ENCODE data around the gene IFITM10.
A peak's percentile ranks its signal among the peaks of the same experiment; 100 is the strongest.

The IFITM10 gene

DNA sequence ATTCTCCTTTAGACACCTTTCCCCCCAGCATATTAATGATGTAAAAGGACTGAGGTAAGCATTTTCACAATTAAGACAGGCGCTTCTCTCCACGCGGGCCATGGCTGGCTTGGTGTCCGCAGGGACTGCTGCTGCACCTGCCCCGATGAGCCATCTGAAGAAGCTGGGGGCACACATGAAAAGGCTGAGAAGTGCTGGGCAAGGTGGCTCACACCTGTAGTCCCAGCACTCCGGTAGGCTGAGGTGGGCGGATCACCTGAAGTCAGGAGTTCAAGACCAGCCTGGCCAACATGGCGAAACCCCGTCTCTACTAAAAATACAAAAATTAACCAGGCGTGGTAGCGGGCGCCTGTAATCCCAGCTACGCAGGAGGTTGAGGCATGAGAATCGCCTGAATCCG, 32.1 kb downstream of the IFITM10 start:
- TF ChIP-seq JUND (IDR thresholded peaks at IDR 0.05; ENCODE audit: low read depth) = no peak
- no peak for DNase-seq (ENCODE audit: low read depth in 1 of 2, low spot score in 1 of 2)
- in situ Hi-C loops (cut with HindIII; ENCODE audit: low pct_unique_long_range_greater_than_20kb, low sequenced_read_pairs) = no loop called here

DNA sequence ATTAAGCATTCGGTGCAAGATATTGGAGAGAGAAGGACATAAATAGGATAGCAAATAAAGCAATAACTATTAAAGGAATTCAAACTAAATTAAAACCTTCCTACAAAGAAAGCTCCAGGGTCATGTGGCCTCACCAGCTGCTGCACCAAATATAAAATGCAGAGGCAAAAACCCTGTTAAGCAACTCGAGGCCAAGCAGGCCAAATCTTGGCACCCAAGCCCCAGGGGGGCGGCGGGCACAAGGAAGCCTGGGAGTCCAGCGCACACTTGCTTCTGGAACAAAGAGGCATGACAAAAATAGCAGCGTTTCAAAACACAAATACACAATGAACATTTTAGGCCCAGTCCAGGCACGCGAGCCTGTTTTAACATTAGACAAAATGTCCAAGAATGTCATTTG, 32.6 kb downstream of the IFITM10 start:
- no peak for TF ChIP-seq JUND (IDR thresholded peaks at IDR 0.05; ENCODE audit: low read depth)
- in situ Hi-C loops (cut with HindIII; ENCODE audit: low pct_unique_long_range_greater_than_20kb, low sequenced_read_pairs) = no loop called here
- DNase-seq (ENCODE audit: low read depth in 1 of 2, low spot score in 1 of 2) = no peak

- DNase-seq (ENCODE audit: low read depth in 1 of 2, low spot score in 1 of 2) = no peak
- TF ChIP-seq JUND (IDR thresholded peaks at IDR 0.05; ENCODE audit: low read depth) = no peak
- in situ Hi-C loops (cut with HindIII; ENCODE audit: low pct_unique_long_range_greater_than_20kb, low sequenced_read_pairs) = no loop called here
These were observed 35.2 kb downstream of the IFITM10 start for GRCh38 chr11:1714908-1715885.

DNA sequence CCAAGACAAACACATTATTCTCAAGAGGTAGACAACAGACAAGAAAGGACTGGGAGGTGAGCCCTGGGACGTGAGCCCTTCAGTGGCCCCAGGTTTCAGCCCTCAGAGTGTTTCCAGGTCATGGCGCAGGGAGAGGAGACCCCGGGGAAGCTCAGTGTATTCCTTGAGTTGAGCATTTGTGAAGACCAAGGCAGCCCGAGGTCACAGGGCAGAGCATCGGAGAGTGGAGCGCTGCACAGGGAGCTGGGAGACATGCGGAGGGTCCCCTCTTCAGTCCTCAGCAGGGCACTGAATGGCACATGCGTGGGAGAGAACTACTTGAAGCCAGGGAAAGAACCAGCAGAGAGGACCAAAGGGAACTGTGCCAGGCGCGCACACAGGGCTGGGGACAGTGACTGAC, 41.7 kb downstream of the IFITM10 start:
- in situ Hi-C loops (cut with HindIII; ENCODE audit: low pct_unique_long_range_greater_than_20kb, low sequenced_read_pairs) = no loop called here
- DNase-seq (ENCODE audit: low read depth in 1 of 2, low spot score in 1 of 2) = no peak
- no peak for TF ChIP-seq JUND (IDR thresholded peaks at IDR 0.05; ENCODE audit: low read depth)

DNA sequence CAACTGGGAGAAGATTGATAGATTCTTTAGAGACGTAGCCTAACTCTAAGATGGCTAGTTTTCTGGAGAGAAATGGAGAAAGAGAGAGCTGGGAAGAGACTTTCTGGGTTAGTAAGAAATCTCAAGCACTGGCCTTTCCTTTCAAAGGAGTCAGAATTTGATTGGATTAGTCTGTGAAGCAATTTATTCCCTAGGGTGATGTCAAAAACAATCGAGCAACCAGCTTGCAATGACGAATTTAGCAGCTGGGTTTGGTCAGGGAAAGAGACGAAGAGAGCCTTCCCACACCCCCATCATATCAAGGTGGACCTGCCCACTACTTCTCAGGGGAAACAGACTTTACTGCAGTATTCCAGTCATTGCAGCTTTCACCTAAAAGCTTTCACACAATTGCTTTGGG, 42.6 kb downstream of the IFITM10 start:
- no peak for DNase-seq (ENCODE audit: low read depth in 1 of 2, low spot score in 1 of 2)
- in situ Hi-C loops (cut with HindIII; ENCODE audit: low pct_unique_long_range_greater_than_20kb, low sequenced_read_pairs) = no loop called here
- no peak for TF ChIP-seq JUND (IDR thresholded peaks at IDR 0.05; ENCODE audit: low read depth)

- peak in 1 of 2 experiments; percentile 58 for DNase-seq (ENCODE audit: low read depth in 1 of 2, low spot score in 1 of 2)
- no peak for TF ChIP-seq JUND (IDR thresholded peaks at IDR 0.05; ENCODE audit: low read depth)
- in situ Hi-C loops (cut with HindIII; ENCODE audit: low pct_unique_long_range_greater_than_20kb, low sequenced_read_pairs) = no loop called here
These were observed 43.6 kb downstream of the IFITM10 start for GRCh38 chr11:1706634-1707400.

GRCh38 chr11:1705126-1706052, 45.0 kb downstream of the IFITM10 start:
- in situ Hi-C loops (cut with HindIII; ENCODE audit: low pct_unique_long_range_greater_than_20kb, low sequenced_read_pairs) = no loop called here
- peak; percentile 37 to 91 for DNase-seq (ENCODE audit: low read depth in 1 of 2, low spot score in 1 of 2)
- TF ChIP-seq JUND (IDR thresholded peaks at IDR 0.05; ENCODE audit: low read depth) = no peak

GRCh38 chr11:1703146-1703545, 47.2 kb downstream of the IFITM10 start:
- TF ChIP-seq JUND (IDR thresholded peaks at IDR 0.05; ENCODE audit: low read depth) = no peak
- no peak for DNase-seq (ENCODE audit: low read depth in 1 of 2, low spot score in 1 of 2)

GRCh38 chr11:1702506-1702905, 47.9 kb downstream of the IFITM10 start:
- DNase-seq (ENCODE audit: low read depth in 1 of 2, low spot score in 1 of 2) = no peak
- TF ChIP-seq JUND (IDR thresholded peaks at IDR 0.05; ENCODE audit: low read depth) = no peak
- in situ Hi-C loops (cut with HindIII; ENCODE audit: low pct_unique_long_range_greater_than_20kb, low sequenced_read_pairs) = no loop called here

More at GRCh38 chr11:1703146-1703545, 47.2 kb downstream of the IFITM10 start:
- in situ Hi-C loops (cut with HindIII; ENCODE audit: low pct_unique_long_range_greater_than_20kb, low sequenced_read_pairs) = no loop called here

DNA sequence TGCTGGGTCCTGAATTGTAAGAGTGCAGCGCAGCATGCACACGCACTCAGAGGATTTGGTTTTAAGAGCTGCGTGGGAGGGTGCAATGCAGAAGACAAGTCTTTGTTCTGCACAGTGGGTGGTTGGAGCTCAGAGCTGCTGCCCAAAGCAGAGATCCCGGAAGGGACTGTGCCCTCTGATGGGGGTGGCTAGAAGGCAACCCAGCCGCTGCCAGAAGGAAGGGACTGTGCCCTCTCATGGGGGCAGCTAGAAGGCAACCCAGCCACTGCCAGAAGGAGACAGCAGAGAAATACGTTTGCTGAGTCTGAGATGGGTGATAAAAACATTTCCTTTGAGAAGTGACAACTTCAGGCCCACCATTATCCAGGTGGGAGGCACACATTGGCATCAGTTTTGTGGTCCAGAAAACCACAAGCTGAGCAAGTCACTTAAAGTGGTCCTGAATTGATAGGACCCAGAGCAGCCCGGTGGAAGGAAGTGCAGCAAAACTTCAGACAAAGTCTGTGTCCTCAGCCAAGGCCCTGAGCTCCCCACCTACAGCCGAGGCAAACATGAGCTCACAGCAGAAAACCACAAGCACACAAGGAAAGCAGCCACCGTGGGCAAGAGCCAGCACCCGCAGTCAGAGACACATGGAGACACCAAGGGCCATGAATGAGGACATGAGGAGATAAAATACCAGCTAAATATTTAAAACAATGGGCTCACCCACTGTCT, 49.1 kb downstream of the IFITM10 start:
- in situ Hi-C loops (cut with HindIII; ENCODE audit: low pct_unique_long_range_greater_than_20kb, low sequenced_read_pairs) = no loop called here
- DNase-seq (ENCODE audit: low read depth in 1 of 2, low spot score in 1 of 2) = peak in 1 of 2 experiments; percentile 31
- TF ChIP-seq JUND (IDR thresholded peaks at IDR 0.05; ENCODE audit: low read depth) = no peak

DNA sequence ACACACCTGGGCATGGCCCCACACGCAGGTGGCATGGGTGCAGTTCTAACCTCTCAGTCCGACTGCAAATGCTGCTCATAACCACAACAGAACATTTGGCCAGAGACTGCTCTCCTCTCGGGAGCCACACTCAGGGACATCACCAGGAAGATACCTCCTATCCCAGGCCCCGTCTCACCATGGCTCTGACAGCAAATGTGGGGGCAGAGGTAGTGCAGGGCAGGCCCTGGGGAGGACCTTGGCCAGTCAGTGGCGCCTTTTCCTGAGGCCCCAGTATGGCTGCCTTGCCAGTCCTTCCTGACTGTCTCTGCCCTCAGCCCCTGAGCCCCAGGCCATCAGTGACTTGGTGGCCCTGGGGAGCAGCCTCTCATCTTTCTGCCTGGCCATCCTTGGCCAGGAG, 50.6 kb downstream of the IFITM10 start:
- TF ChIP-seq JUND (IDR thresholded peaks at IDR 0.05; ENCODE audit: low read depth) = no peak
- DNase-seq (ENCODE audit: low read depth in 1 of 2, low spot score in 1 of 2) = no peak
- in situ Hi-C loops (cut with HindIII; ENCODE audit: low pct_unique_long_range_greater_than_20kb, low sequenced_read_pairs) = no loop called here
